ENCODE results near the gene ACSBG1. TPM values are rescaled to one million over a fixed set of nuclear protein-coding genes. Genes with fewer than 3 reads are reported as not detected.

ACSBG1 gene
- total and polyA plus RNA-seq, 9 donors: 0.15 to 2.2 (median 0.45) TPM; not detected in 2

- Histone ChIP-seq H3K27me3 (no peaks in the 10 kb centered on the region), H3K4me1 (ENCODE audit: insufficient read depth) (no peaks in the 10 kb centered on the region), H3K36me3 (no peaks in the 10 kb centered on the region), H3K9me3 (no peaks in the 10 kb centered on the region), H3K27ac (no peak overlapping the region), H3K4me3 (no peak overlapping the region)
- 29 to 43% (median 36%) methylated on average over 7 of the region's 7 CpGs for WGBS, 3 donors
- no peak for DNase-seq
- intact Hi-C loops (cut with DNase I): loop anchor here in 1 of 4 donors (10.0 kb wide), 1 partner anchor 61 kb away; the partner anchor contains the start of gene CIB2
- TF ChIP-seq CTCF (IDR thresholded peaks at IDR 0.05) (peak in 1 of 3 donors; percentile 19), EP300 (IDR thresholded peaks at IDR 0.05) (no peak), POLR2A (IDR thresholded peaks at IDR 0.05) (no peak)
These were observed 38.6 kb downstream of the ACSBG1 start for GRCh38 chr15:78195735-78196201.

GRCh38 chr15:78194568-78194925 is 39.8 kb downstream of the ACSBG1 start:
- no peaks in the 10 kb centered on the region for H3K27me3 ChIP-seq
- H3K9me3 ChIP-seq: no peaks in the 10 kb centered on the region
- H3K4me3 ChIP-seq: no peak overlapping the region
- DNase-seq: no peak
- no peak overlapping the region for H3K27ac ChIP-seq
- H3K4me1 ChIP-seq (ENCODE audit: insufficient read depth): no peaks in the 10 kb centered on the region
- H3K36me3 ChIP-seq: no peaks in the 10 kb centered on the region
- 91 to 93% (median 92%) methylated on average over 15 of the region's 15 CpGs for WGBS, 3 donors
- TF ChIP-seq POLR2A (IDR thresholded peaks at IDR 0.05): no peak
- no peak for TF ChIP-seq CTCF (IDR thresholded peaks at IDR 0.05)
- no peak for TF ChIP-seq EP300 (IDR thresholded peaks at IDR 0.05)
- intact Hi-C loops (cut with DNase I): loop anchor here in 1 of 4 donors (10.0 kb wide), 1 partner anchor 60 kb away; the partner anchor contains the start of gene CIB2

- Histone ChIP-seq H3K36me3 (no peaks in the 10 kb centered on the region), H3K4me3 (no peak overlapping the region), H3K4me1 (ENCODE audit: insufficient read depth) (no peaks in the 10 kb centered on the region), H3K27me3 (no peaks in the 10 kb centered on the region), H3K27ac (no peak overlapping the region), H3K9me3 (no peaks in the 10 kb centered on the region)
- intact Hi-C loops (cut with DNase I): loop anchor here in 1 of 4 donors (10.0 kb wide), 1 partner anchor 59 kb away; the partner anchor contains the start of gene CIB2
- no peak for DNase-seq
- TF ChIP-seq CTCF (IDR thresholded peaks at IDR 0.05) (no peak), POLR2A (IDR thresholded peaks at IDR 0.05) (no peak), EP300 (IDR thresholded peaks at IDR 0.05) (no peak)
- WGBS, 3 donors: 85 to 91% (median 88%) methylated on average over 15 of the region's 15 CpGs
These were observed 40.4 kb downstream of the ACSBG1 start for GRCh38 chr15:78193731-78194567.

DNA sequence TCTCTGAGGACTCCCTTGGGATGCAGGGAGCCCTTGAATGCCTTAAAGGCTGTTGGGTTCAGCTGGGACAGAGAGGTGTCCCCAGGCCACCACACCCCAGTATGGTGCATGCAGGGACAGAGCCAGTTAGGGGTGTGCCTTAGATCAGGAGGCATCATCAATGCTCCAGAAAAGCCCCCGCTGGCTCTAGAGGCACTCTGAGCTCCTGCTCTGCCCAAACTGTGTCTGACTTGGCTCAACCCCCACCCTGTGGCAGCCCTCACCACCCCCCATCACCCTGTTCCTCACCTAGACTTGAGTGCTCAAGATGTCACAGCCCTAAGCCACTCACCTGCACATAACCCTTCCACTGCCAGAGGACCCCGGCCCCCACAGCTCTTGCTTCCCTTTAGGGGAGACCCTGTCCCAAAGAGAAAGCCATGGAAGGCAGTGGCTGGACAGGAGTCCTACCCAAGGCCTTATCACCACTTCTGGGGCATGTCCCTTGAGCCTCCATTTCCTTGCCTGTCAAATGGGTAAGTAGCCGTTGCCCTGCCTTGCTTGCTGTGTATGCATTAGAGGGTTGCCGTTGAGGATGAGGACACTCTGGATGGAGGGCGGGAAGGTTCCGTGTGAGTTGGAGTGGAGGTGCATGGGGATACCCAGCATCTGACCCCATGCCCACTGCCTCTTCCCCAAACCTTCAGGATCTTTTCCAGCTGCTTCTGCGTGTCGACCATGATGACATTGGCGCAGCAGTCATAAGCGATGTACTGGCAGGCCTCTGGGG is 41.4 kb downstream of the ACSBG1 start:
- WGBS, 3 donors: 87 to 92% (median 89%) methylated on average over 10 of the region's 10 CpGs
- no peak for DNase-seq

More for the DNA sequence above, 41.4 kb downstream of the ACSBG1 start:
- Histone ChIP-seq H3K4me3 (no peak overlapping the region), H3K27me3 (no peaks in the 10 kb centered on the region), H3K4me1 (ENCODE audit: insufficient read depth) (no peaks in the 10 kb centered on the region), H3K27ac (no peak overlapping the region), H3K9me3 (no peaks in the 10 kb centered on the region), H3K36me3 (no peaks in the 10 kb centered on the region)
- intact Hi-C loops (cut with DNase I): loop anchor here in 1 of 4 donors (10.0 kb wide), 1 partner anchor 58 kb away; the partner anchor contains the start of gene CIB2
- no peak for TF ChIP-seq POLR2A (IDR thresholded peaks at IDR 0.05)
- no peak for TF ChIP-seq EP300 (IDR thresholded peaks at IDR 0.05)
- no peak for TF ChIP-seq CTCF (IDR thresholded peaks at IDR 0.05)

All from ovary (tissue), 9 donors.